Measurements from ENCODE around the gene TMEM167B.

GRCh38 chr1:109045595-109045994 is 45.0 kb upstream of the TMEM167B start:
- no peak for TF ChIP-seq CTCF (IDR thresholded peaks at IDR 0.05)
- TF ChIP-seq POLR2A (IDR thresholded peaks at IDR 0.05), result no peak
- TF ChIP-seq EP300 (IDR thresholded peaks at IDR 0.05; ENCODE audit: low read depth), result no peak
